ENCODE measurements around the gene VDR.

- TF ChIP-seq EZH2 (IDR thresholded peaks at IDR 0.05; ENCODE audit: insufficient read depth, poor library complexity, severe bottlenecking) (no peak), EZH2phosphoT487 (IDR thresholded peaks at IDR 0.05; ENCODE audit: insufficient read depth, low read depth) (no peak)
These were observed 76.5 kb downstream of the VDR start for GRCh38 chr12:47828008-47828975.

Measured in GM23248 (cell line).